PC-9 (cell line): ENCODE measurements around the gene PIK3R1. TPM values are rescaled to one million over a fixed set of nuclear protein-coding genes. Genes with fewer than 3 reads are reported as not detected.

ENCODE experiments used
- BruUV-seq: library from RNA; stranded (reverse); fragments of 400-500 nt; replicated peaks from 2 replicates; lab custom pipeline; 2021; lab: Mats Ljungman, UMichigan
- CTCF ChIA-PET: fragments of 300-600 bp; sonication (Branson Sonifier 250); formaldehyde crosslinking; loops from one replicate; lab custom pipeline; 2022; ENCODE audit warnings: antibody characterized with exemption; lab: Charles Lee
- POLR2A ChIA-PET: fragments of 300-600 bp; sonication (Branson Sonifier 250); formaldehyde crosslinking; loops from one replicate; lab custom pipeline; 2022; ENCODE audit warnings: antibody characterized with exemption; ENCODE audit not compliant: unreplicated experiment; lab: Charles Lee
- DNase-seq, 2 experiments: peaks; one replicate each; pipeline versions ENCODE4 v3.0.0 to v3.0.0-alpha.2; 2015 to 2022; ENCODE audit warnings: mixed read lengths in 1 of 2
- H2AFZ ChIP-seq: fragments of 200-600 bp; sonication (generic); 2 replicates; pipeline ENCODE4 v1.8.1; 2017; ENCODE audit warnings: antibody characterized with exemption
- H3F3A ChIP-seq: fragments of 200-600 bp; sonication (generic); 2 replicates; pipeline ENCODE4 v1.8.1; 2017; ENCODE audit warnings: antibody characterized with exemption, mild to moderate bottlenecking, low read depth; ENCODE audit not compliant: insufficient read depth
- H3K27ac ChIP-seq: fragments of 200-600 bp; sonication (generic); 2 replicates; pipeline ENCODE4 v1.6.1; 2016; ENCODE audit warnings: mixed run types
- H3K27me3 ChIP-seq: fragments of 200-600 bp; sonication (generic); 2 replicates; pipeline ENCODE4 v1.6.1; 2016; ENCODE audit warnings: low read depth, mixed run types; ENCODE audit not compliant: insufficient read depth
- H3K36me3 ChIP-seq: fragments of 200-600 bp; sonication (generic); 2 replicates; pipeline ENCODE4 v1.6.1; 2016; ENCODE audit warnings: low read depth, mixed run types
- H3K4me1 ChIP-seq: fragments of 200-600 bp; sonication (generic); replicated peaks from 2 replicates; pipeline ENCODE4 v1.6.1; 2016; ENCODE audit warnings: mixed run types; ENCODE audit not compliant: insufficient read depth
- H3K4me2 ChIP-seq: fragments of 200-600 bp; sonication (generic); 2 replicates; pipeline ENCODE4 v1.6.1; 2017; ENCODE audit warnings: mixed run types
- H3K4me3 ChIP-seq: fragments of 200-600 bp; sonication (generic); 2 replicates; pipeline ENCODE4 v1.6.1; 2016; ENCODE audit warnings: mixed run types
- H3K79me2 ChIP-seq: fragments of 200-600 bp; sonication (generic); 2 replicates; pipeline ENCODE4 v1.6.1; 2017; ENCODE audit warnings: low read depth, mixed run types
- H3K9me2 ChIP-seq: fragments of 200-600 bp; sonication (generic); 2 replicates; pipeline ENCODE4 v1.8.1; 2017; ENCODE audit warnings: mild to moderate bottlenecking; ENCODE audit not compliant: insufficient read depth
- H3K9me3 ChIP-seq: fragments of 200-600 bp; sonication (generic); 2 replicates; pipeline ENCODE4 v1.8.1; 2016; ENCODE audit warnings: low read depth; ENCODE audit not compliant: insufficient read depth
- H4K20me1 ChIP-seq: fragments of 200-600 bp; sonication (generic); 2 replicates; pipeline ENCODE4 v1.8.1; 2017; ENCODE audit not compliant: insufficient read depth
- EZH2 ChIP-seq: fragments of 200-600 bp; sonication (generic); IDR thresholded peaks from 2 replicates; pipeline ENCODE4 v1.8.0; 2017; ENCODE audit warnings: antibody characterized with exemption, low read depth
- intact Hi-C: fragments of 100-400 bp; cut with micrococcal nuclease; formaldehyde crosslinking; loops from one replicate; pipeline ENCODE4 v1.10.0; 2022; ENCODE audit not compliant: unreplicated experiment
- total RNA-seq: library from RNA; stranded (reverse); gene quantifications from 2 replicates; pipeline ENCODE4 v1.2.3, GENCODE V29; 2021
- TF ChIP-seq, protein P1 (sequence below): fragments of 200-600 bp; sonication (generic); conservative IDR thresholded peaks from 2 replicates; pipeline ENCODE4 v1.6.1; 2017; ENCODE audit warnings: mixed run types, antibody characterized with exemption, mild to moderate bottlenecking, moderate library complexity

The PIK3R1 gene
- total RNA-seq, 1 experiment from 2014 or later: 15.9 TPM

DNA sequence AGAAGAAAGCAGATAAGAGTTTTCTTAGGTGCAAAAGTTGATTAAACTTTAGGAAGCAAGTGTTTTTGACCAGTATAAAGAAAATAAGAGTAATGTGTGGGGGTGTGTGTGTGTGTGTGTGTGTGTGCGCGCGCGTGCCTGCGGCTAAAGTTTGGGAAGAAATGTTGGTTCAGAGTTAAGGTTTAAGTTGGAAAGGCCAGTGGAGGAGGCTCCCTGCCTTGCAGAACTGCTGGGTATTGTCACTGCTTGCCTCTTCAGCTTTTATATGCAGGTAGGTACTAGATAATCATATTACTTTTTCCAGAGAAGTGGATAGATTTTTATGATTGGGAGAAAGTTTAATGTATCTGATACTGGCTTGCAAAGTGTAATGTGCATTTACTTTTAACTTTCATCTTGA, 2.0 kb downstream of the PIK3R1 start:
- BruUV-seq: no TSS peak
- H3K79me2 ChIP-seq: peaks cover 21% of the 10 kb centered on the region; the same call in 1 of the 2 replicates
- no peak overlapping the region for H3K27ac ChIP-seq
- no peak for TF ChIP-seq EZH2
- TF ChIP-seq, protein P1, sequence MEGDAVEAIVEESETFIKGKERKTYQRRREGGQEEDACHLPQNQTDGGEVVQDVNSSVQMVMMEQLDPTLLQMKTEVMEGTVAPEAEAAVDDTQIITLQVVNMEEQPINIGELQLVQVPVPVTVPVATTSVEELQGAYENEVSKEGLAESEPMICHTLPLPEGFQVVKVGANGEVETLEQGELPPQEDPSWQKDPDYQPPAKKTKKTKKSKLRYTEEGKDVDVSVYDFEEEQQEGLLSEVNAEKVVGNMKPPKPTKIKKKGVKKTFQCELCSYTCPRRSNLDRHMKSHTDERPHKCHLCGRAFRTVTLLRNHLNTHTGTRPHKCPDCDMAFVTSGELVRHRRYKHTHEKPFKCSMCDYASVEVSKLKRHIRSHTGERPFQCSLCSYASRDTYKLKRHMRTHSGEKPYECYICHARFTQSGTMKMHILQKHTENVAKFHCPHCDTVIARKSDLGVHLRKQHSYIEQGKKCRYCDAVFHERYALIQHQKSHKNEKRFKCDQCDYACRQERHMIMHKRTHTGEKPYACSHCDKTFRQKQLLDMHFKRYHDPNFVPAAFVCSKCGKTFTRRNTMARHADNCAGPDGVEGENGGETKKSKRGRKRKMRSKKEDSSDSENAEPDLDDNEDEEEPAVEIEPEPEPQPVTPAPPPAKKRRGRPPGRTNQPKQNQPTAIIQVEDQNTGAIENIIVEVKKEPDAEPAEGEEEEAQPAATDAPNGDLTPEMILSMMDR: no peak
- H3K27me3 ChIP-seq: no peaks in the 10 kb centered on the region
- no peaks in the 10 kb centered on the region for H3K36me3 ChIP-seq
- CTCF ChIA-PET: interaction anchor here (1.6 kb wide), 1 partner anchor 35 kb away, joined by 7 read pairs; no protein-coding TSS in a partner anchor
- peak overlapping the region; percentile 73 for H3K4me3 ChIP-seq
- POLR2A ChIA-PET: no interaction called here
- DNase-seq: no peak
- H3F3A ChIP-seq: peaks cover 8% of the 10 kb centered on the region; the same call in 1 of the 2 replicates
- peak overlapping the region; percentile 84; the same call in 1 of the 2 replicates for H2AFZ ChIP-seq
- H3K9me2 ChIP-seq: no peaks in the 10 kb centered on the region
- H3K4me1 ChIP-seq: peaks cover 22% of the 10 kb centered on the region
- no peaks in the 10 kb centered on the region; the same call in 1 of the 2 replicates for H3K9me3 ChIP-seq
- intact Hi-C loops: no loop called here
- H3K4me2 ChIP-seq: peak overlapping the region; percentile 81
- H4K20me1 ChIP-seq: no peaks in the 10 kb centered on the region

DNA sequence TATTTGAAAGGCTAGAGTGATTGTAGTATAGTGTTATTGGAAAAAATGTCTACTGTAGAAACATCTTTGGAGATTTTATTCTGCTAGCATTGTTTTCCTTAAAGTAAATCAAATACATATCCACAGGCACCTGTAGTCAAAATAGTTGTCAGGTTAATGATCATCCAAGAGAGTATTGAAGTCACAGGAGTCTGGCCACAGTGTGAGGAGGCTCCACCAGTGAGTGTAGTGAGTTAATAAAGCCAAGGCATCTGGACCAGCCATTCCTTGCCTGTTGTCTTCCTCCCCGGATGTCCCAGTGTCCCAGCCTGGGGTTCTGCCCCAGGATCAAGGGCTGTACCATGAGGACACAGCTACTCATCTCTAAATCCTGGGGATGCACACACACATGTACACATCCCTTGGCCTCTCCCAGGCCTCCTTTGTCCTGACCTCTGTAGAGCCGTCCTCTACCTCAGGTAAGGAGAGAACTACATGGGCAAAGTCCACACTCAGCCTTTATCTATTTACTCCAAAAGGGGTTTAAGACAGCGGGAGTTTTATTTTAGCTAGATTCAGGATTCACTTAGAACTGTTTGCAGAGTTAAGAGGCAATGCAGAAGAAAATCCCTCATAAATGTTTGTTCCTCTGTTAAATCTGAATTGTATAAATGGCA, 3.7 kb downstream of the PIK3R1 start:
- no TSS peak for BruUV-seq
- Histone ChIP-seq H3K27me3 (no peaks in the 10 kb centered on the region), H3K27ac (no peak overlapping the region), H2AFZ (no peak overlapping the region), H3K4me2 (no peak overlapping the region), H3K36me3 (no peaks in the 10 kb centered on the region), H3K9me3 (no peaks in the 10 kb centered on the region; the same call in 1 of the 2 replicates), H4K20me1 (no peaks in the 10 kb centered on the region), H3K9me2 (no peaks in the 10 kb centered on the region), H3K79me2 (peaks cover 21% of the 10 kb centered on the region; the same call in 1 of the 2 replicates), H3K4me3 (no peak overlapping the region), H3K4me1 (peaks cover 12% of the 10 kb centered on the region), H3F3A (peaks cover 7% of the 10 kb centered on the region; the same call in 1 of the 2 replicates)
- POLR2A ChIA-PET: no interaction called here
- TF ChIP-seq, protein P1: no peak
- TF ChIP-seq EZH2: no peak
- no peak for DNase-seq
- CTCF ChIA-PET: no interaction called here
- intact Hi-C loops: no loop called here

DNA sequence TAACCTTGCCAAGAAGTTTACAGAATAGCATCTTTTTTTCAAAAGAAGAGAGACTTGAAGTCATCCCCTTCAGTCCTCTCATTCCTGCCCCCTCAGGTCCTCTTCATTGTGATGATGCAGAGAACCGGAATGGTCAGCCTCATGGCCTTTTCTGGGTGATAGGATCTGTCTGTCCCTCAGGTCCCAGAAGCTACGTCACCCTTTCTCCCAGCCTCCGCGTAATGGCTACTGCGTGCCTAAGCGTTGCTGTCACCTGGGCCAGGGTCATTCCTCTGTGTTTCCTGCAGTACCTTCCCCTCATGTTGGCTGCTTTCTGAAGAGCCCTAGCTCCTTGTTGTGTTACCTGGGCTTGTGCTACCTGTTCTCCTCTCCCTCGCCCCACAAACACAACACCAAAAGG, 4.7 kb downstream of the PIK3R1 start:
- 0 out of 2 replicates have a peak, but pooled peaks cover under 1% of the 10 kb centered on the region for H3F3A ChIP-seq
- peaks cover 21% of the 10 kb centered on the region; the same call in 1 of the 2 replicates for H3K79me2 ChIP-seq
- BruUV-seq: no TSS peak
- no peaks in the 10 kb centered on the region; the same call in 1 of the 2 replicates for H3K9me3 ChIP-seq
- peaks cover 17% of the 10 kb centered on the region for H3K4me1 ChIP-seq
- DNase-seq: no peak
- H3K9me2 ChIP-seq: no peaks in the 10 kb centered on the region
- H3K27ac ChIP-seq: no peak overlapping the region
- no peaks in the 10 kb centered on the region for H3K27me3 ChIP-seq
- no peak overlapping the region for H2AFZ ChIP-seq
- no peaks in the 10 kb centered on the region for H4K20me1 ChIP-seq
- no peak for TF ChIP-seq EZH2
- TF ChIP-seq, protein P1: no peak
- H3K4me2 ChIP-seq: no peak overlapping the region
- CTCF ChIA-PET: no interaction called here
- intact Hi-C loops: no loop called here
- no peaks in the 10 kb centered on the region for H3K36me3 ChIP-seq
- H3K4me3 ChIP-seq: no peak overlapping the region
- POLR2A ChIA-PET: no interaction called here
